RWPE2 (cell line): ENCODE measurements around the gene INSRR.

Experiments used
- ATAC-seq: fragments of 200-7000 bp; cut with Tn5 transposase; 3 replicates; pipeline ENCODE4 v1.9.1; 2021; ENCODE audit warnings: low read depth
- DNase-seq: peaks from one replicate; pipeline ENCODE4 v3.0.0-alpha.2; 2020; ENCODE audit warnings: low spot score
- H3K27ac ChIP-seq: fragments of 450-650 bp; 2 replicates; pipeline ENCODE4 v1.5.1; 2017; ENCODE audit warnings: mild to moderate bottlenecking; ENCODE audit not compliant: poor library complexity, severe bottlenecking
- H3K27me3 ChIP-seq: fragments of 250-450 bp; sonication (Bioruptor Pico); 2 replicates; pipeline ENCODE4 v1.5.1; 2021; ENCODE audit warnings: mild to moderate bottlenecking, moderate library complexity; ENCODE audit not compliant: insufficient read depth, poor library complexity, severe bottlenecking
- H3K36me3 ChIP-seq: fragments of 250-450 bp; sonication (Bioruptor Pico); 2 replicates; pipeline ENCODE4 v1.5.1; 2020; ENCODE audit warnings: low read depth, mild to moderate bottlenecking, moderate library complexity
- H3K4me1 ChIP-seq: fragments of 250-450 bp; sonication (Bioruptor Pico); 2 replicates; pipeline ENCODE4 v1.5.1; 2021; ENCODE audit warnings: mild to moderate bottlenecking, moderate library complexity; ENCODE audit not compliant: insufficient read depth, poor library complexity, severe bottlenecking
- H3K4me3 ChIP-seq: fragments of 250-450 bp; sonication (Bioruptor Pico); 2 replicates; pipeline ENCODE4 v1.5.1; 2021; ENCODE audit warnings: mild to moderate bottlenecking, moderate library complexity; ENCODE audit not compliant: severe bottlenecking
- H3K9me3 ChIP-seq: fragments of 250-450 bp; sonication (Bioruptor Pico); 2 replicates; pipeline ENCODE4 v1.5.1; 2021; ENCODE audit warnings: mild to moderate bottlenecking, moderate library complexity; ENCODE audit not compliant: severe bottlenecking
- TF ChIP-seq, protein P1 (sequence below): fragments of 450-650 bp; IDR thresholded peaks from one replicate; pipeline ENCODE4 v1.5.1; 2017; ENCODE audit warnings: mild to moderate bottlenecking, moderate library complexity; ENCODE audit not compliant: poor library complexity, severe bottlenecking

The INSRR gene

GRCh38 chr1:156889802-156890580, 31.1 kb upstream of the INSRR start:
- no peak for DNase-seq
- Histone ChIP-seq H3K4me3 (no peak overlapping the region), H3K9me3 (no peaks in the 10 kb centered on the region), H3K27me3 (no peaks in the 10 kb centered on the region), H3K36me3 (no peaks in the 10 kb centered on the region), H3K27ac (no peak overlapping the region), H3K4me1 (no peaks in the 10 kb centered on the region)
- TF ChIP-seq, protein P1, sequence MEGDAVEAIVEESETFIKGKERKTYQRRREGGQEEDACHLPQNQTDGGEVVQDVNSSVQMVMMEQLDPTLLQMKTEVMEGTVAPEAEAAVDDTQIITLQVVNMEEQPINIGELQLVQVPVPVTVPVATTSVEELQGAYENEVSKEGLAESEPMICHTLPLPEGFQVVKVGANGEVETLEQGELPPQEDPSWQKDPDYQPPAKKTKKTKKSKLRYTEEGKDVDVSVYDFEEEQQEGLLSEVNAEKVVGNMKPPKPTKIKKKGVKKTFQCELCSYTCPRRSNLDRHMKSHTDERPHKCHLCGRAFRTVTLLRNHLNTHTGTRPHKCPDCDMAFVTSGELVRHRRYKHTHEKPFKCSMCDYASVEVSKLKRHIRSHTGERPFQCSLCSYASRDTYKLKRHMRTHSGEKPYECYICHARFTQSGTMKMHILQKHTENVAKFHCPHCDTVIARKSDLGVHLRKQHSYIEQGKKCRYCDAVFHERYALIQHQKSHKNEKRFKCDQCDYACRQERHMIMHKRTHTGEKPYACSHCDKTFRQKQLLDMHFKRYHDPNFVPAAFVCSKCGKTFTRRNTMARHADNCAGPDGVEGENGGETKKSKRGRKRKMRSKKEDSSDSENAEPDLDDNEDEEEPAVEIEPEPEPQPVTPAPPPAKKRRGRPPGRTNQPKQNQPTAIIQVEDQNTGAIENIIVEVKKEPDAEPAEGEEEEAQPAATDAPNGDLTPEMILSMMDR: peak; percentile 95
- 0 out of 3 replicates have a peak, but pooled peaks have one; percentile 27 for ATAC-seq

- no peaks in the 10 kb centered on the region for H3K9me3 ChIP-seq
- TF ChIP-seq, protein P1: no peak
- no peak for ATAC-seq
- H3K4me3 ChIP-seq: no peak overlapping the region
- DNase-seq: no peak
- H3K27ac ChIP-seq: no peak overlapping the region
- no peaks in the 10 kb centered on the region for H3K4me1 ChIP-seq
- no peaks in the 10 kb centered on the region for H3K36me3 ChIP-seq
- no peaks in the 10 kb centered on the region for H3K27me3 ChIP-seq
These were observed 28.8 kb upstream of the INSRR start for GRCh38 chr1:156887734-156888133.

- TF ChIP-seq, protein P1: no peak
- Histone ChIP-seq H3K9me3 (no peaks in the 10 kb centered on the region), H3K4me3 (no peak overlapping the region), H3K4me1 (no peaks in the 10 kb centered on the region), H3K27me3 (no peaks in the 10 kb centered on the region), H3K27ac (no peak overlapping the region), H3K36me3 (no peaks in the 10 kb centered on the region)
- no peak for ATAC-seq
- DNase-seq: no peak
These were observed 28.4 kb upstream of the INSRR start for GRCh38 chr1:156887317-156887716.

GRCh38 chr1:156886583-156887281, 27.8 kb upstream of the INSRR start:
- Histone ChIP-seq H3K27me3 (no peaks in the 10 kb centered on the region), H3K4me1 (no peaks in the 10 kb centered on the region), H3K36me3 (no peaks in the 10 kb centered on the region), H3K4me3 (no peak overlapping the region), H3K9me3 (no peaks in the 10 kb centered on the region), H3K27ac (no peak overlapping the region)
- TF ChIP-seq, protein P1: no peak
- ATAC-seq (no peak), DNase-seq (no peak)
